ENCODE results near the gene SLC9C1. TPM values are rescaled to one million over a fixed set of nuclear protein-coding genes. Genes with fewer than 3 reads are reported as not detected.
A peak's percentile ranks its signal among the peaks of the same experiment; 100 is the strongest.

Gene SLC9C1
- total RNA-seq, 1 donor from 2014 or later, result 1.3 TPM

DNA sequence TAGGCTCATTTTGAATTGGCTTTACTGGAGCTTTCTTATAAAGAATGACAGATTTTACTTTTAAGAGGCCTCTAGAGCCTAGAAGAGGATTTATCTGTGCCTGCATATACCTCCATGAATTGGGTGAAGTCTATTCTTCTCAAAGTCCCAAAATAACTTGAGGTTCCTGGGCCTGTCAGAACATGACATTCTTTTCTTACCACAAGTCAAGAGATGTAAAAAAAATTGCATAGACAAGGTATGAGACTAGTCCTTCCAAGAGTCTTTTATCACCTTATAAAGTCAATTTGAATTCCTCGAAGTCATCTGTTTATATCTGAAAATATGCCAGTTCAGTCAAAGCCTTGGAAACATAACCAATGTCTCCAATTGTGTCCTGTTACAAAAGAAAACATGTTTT lies 21.8 kb upstream of the SLC9C1 start:
- TF ChIP-seq, protein P1, sequence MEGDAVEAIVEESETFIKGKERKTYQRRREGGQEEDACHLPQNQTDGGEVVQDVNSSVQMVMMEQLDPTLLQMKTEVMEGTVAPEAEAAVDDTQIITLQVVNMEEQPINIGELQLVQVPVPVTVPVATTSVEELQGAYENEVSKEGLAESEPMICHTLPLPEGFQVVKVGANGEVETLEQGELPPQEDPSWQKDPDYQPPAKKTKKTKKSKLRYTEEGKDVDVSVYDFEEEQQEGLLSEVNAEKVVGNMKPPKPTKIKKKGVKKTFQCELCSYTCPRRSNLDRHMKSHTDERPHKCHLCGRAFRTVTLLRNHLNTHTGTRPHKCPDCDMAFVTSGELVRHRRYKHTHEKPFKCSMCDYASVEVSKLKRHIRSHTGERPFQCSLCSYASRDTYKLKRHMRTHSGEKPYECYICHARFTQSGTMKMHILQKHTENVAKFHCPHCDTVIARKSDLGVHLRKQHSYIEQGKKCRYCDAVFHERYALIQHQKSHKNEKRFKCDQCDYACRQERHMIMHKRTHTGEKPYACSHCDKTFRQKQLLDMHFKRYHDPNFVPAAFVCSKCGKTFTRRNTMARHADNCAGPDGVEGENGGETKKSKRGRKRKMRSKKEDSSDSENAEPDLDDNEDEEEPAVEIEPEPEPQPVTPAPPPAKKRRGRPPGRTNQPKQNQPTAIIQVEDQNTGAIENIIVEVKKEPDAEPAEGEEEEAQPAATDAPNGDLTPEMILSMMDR (IDR thresholded peaks at IDR 0.05; ENCODE audit: borderline replicate concordance), result no peak
- Histone ChIP-seq H3K36me3 (no peaks in the 10 kb centered on the region), H3K27me3 (ENCODE audit: low read depth) (no peaks in the 10 kb centered on the region), H3K27ac (replicated peaks) (no peak overlapping the region), H3K4me3 (no peak overlapping the region), H3K4me1 (no peaks in the 10 kb centered on the region), H3K9me3 (replicated peaks) (peaks cover 11% of the 10 kb centered on the region)
- no peak for DNase-seq
- intact Hi-C loops (cut with micrococcal nuclease), result no loop called here

DNA sequence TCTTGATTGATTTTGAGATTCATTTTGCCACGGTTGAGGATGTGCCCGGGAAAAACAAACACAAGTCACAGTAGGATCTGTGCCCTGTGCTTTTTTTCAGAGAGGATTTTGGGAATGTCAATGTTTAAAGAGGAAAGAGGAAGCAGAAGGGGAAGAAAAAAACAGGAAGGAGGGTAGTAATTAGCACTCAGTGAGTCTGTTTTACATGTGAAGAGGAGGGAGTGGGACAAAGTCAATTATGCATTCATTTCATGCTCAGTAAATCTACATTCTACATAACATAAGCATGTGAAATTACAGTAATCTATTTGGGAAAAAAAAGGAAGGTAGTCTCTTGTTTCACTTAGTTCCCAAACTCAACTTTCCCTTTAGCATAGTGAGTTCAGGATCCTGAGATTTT lies 20.6 kb upstream of the SLC9C1 start:
- TF ChIP-seq, protein P1 (IDR thresholded peaks at IDR 0.05; ENCODE audit: borderline replicate concordance), result no peak
- no peaks in the 10 kb centered on the region for H3K4me1 ChIP-seq
- peaks cover 11% of the 10 kb centered on the region for H3K9me3 ChIP-seq (replicated peaks)
- no peak overlapping the region for H3K27ac ChIP-seq (replicated peaks)
- no peaks in the 10 kb centered on the region for H3K36me3 ChIP-seq
- H3K4me3 ChIP-seq, result no peak overlapping the region
- no peaks in the 10 kb centered on the region for H3K27me3 ChIP-seq (ENCODE audit: low read depth)
- no peak for DNase-seq
- intact Hi-C loops (cut with micrococcal nuclease), result no loop called here

DNA sequence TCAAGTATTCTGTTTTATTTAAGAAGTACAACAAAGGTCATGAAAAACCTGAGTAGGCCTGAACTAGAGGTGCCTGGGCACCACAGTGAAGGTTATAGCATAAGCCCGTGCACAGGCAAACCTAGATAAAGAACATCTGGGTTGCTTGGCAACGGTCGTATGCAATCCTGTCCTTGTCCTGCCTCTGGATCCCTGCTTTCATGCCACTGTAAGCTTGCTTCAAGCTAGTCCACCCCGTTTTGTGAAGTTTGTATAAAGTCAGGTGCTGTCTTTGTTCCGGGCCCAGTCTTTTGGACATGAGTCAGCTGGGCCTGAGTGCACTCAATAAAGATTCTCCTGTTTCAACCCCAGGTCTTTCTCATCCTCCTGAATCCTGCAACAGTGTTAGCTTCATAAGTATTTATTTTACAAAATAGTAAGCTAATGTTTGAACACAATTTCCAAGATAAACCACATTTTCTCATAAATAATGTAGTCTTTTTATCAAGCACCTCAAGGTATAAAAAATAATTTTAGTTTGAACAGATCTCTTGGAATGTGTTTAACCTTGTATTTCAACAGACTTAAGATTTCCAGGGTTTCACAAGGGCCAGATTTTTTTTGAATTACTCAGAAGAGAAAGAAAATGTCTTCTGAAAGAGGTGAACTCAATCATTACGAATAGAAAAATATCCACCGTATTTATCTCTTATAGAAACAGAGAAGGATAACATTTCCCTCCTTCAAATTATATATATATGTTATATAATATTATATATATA lies 14.3 kb upstream of the SLC9C1 start:
- no peaks in the 10 kb centered on the region for H3K27me3 ChIP-seq (ENCODE audit: low read depth)
- H3K4me1 ChIP-seq, result peaks cover 22% of the 10 kb centered on the region
- intact Hi-C loops (cut with micrococcal nuclease), result no loop called here
- no peak for DNase-seq
- H3K9me3 ChIP-seq (replicated peaks), result no peaks in the 10 kb centered on the region
- no peak overlapping the region for H3K4me3 ChIP-seq
- TF ChIP-seq, protein P1 (IDR thresholded peaks at IDR 0.05; ENCODE audit: borderline replicate concordance), result no peak
- H3K36me3 ChIP-seq, result no peaks in the 10 kb centered on the region
- H3K27ac ChIP-seq (replicated peaks), result peak overlapping the region; percentile 20

DNA sequence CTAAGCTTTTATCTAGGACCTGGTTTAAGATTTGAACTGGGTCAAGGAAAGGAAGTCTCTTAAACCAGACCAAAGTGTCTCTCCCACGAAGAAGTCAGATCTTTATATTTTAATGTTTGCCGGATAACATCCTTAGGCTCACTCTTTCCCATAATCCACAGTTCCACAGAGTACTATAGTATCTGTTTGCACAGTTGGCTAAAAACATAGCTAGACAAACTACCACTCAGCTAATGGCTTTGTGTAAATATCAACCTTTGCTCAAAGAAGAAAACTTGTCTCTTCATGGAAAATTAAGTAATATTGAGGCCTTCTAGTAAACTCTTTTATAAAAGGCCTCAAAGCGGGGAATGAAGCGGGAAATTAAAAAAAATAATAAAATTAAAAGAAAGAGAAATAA lies 13.5 kb upstream of the SLC9C1 start:
- DNase-seq, result no peak
- H3K4me3 ChIP-seq, result no peak overlapping the region
- H3K36me3 ChIP-seq, result no peaks in the 10 kb centered on the region
- intact Hi-C loops (cut with micrococcal nuclease), result no loop called here
- H3K27me3 ChIP-seq (ENCODE audit: low read depth), result no peaks in the 10 kb centered on the region
- TF ChIP-seq, protein P1 (IDR thresholded peaks at IDR 0.05; ENCODE audit: borderline replicate concordance), result no peak
- H3K27ac ChIP-seq (replicated peaks), result peak overlapping the region; percentile 20
- H3K9me3 ChIP-seq (replicated peaks), result no peaks in the 10 kb centered on the region
- peaks cover 28% of the 10 kb centered on the region for H3K4me1 ChIP-seq

DNA sequence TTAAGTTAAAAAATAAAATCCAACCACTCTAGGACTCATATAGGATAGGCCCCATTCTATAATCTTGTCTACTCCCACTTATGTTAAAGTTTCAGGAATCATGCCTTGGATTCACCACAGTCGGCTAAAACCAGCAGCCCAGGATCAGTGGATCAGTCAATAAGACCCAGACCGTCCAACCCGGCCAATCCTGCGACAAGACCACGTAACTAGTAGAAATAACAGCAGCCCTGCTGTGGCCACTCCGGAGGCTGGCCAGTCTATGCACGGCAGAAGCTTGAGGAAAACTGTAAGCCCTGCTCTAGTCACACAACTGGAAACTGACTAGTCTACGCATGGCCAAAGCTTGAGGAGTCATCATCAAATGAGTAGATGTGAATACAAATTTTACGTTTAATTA lies 12.8 kb upstream of the SLC9C1 start:
- no peak overlapping the region for H3K4me3 ChIP-seq
- TF ChIP-seq, protein P1 (IDR thresholded peaks at IDR 0.05; ENCODE audit: borderline replicate concordance), result no peak
- no peak for DNase-seq
- H3K27ac ChIP-seq (replicated peaks), result no peak overlapping the region
- peaks cover 5% of the 10 kb centered on the region for H3K9me3 ChIP-seq (replicated peaks)
- H3K36me3 ChIP-seq, result no peaks in the 10 kb centered on the region
- intact Hi-C loops (cut with micrococcal nuclease), result no loop called here
- H3K4me1 ChIP-seq, result peaks cover 28% of the 10 kb centered on the region
- no peaks in the 10 kb centered on the region for H3K27me3 ChIP-seq (ENCODE audit: low read depth)

Measured in left ventricle myocardium inferior (tissue), 1 donor.